Central memory CD4-positive, alpha-beta T cell (primary cell): ENCODE data around the gene TIMM21.

Experiments used
- DNase-seq: peaks from one replicate; pipeline ENCODE4 v3.0.0; 2022

TIMM21 gene

DNA sequence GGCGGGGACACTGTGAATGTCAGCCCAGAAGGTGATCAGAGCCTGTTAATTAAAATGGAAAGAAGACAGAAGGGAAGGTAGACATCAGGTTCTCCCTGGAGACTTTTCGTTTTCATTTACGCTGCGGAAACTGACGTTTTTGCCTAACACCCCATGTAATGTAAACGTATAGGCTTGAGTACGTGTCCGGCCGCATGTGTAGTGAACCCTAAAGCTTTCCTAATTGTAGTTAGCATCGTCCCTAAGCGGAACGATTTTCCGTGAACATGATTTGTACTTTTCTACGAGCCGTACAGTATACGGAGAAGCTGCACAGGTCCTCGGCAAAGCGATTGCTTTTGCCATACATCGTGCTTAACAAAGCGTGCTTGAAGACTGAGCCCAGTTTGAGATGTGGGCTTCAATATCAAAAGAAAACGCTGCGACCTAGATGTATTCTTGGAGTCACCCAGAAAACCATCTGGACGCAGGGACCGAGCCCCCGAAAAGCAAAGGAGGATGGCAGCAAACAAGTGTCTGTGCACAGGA lies 284 bp downstream of the TIMM21 start:
- DNase-seq: no peak

- DNase-seq: no peak
These were observed 1.6 kb downstream of the TIMM21 start for GRCh38 chr18:74149878-74150277.

DNA sequence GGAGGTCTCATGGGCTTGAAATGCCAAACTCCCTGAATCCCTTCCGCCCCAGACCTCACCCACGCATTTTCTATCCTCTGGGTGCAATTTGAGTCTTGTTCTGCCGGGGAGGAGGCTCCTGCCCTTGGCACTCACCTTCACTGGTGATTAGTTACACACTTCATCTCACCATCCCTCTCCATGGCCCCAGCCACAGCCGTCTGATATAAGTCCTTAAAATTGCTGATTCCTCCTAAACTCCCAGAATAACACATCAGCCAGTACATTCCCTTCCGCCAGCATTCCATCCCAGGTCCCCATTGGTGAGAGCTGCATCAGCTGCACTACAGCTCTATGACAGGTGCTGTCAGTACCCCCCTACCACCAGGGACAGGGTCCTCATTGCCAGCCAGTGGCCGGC lies 3.9 kb downstream of the TIMM21 start:
- DNase-seq: no peak

- DNase-seq: no peak
These were observed 4.5 kb downstream of the TIMM21 start for GRCh38 chr18:74152857-74153256.

DNA sequence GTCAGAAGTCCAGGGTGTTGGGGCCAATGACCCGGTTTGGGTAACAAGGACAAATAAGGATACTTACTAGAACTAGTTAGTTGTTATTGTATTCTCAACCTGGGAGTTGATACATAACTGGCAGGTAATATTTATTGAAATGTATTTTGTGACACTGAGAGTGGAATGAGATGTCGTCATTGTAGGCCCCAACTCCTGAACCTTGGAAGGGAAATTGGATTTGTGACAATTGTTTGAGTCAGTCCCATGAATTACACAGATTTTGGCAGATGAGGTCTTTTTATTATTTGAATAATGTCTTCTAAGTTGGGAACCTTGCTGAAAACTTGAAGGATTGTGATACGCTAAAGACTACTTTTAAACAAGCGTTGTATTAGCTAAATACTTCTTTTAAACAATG lies 5.1 kb downstream of the TIMM21 start:
- no peak for DNase-seq

DNA sequence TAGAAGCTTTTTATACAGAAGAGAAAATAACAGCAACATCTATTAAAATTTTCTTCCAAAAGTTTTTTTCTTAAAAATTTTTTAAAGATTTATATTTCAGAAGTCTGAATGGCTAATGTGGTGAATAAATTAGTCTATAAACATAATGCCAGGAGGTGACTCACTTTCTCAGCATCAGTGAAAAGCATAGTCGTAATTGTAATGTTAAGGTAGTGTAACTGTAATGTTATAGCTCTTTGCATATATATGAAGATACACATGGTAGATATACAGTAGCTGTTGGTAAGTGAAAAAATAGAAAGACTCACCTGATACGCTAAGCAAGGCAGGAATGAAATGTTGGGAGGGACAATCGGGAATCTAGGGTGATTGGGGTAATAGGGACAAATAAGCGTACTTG lies 5.5 kb downstream of the TIMM21 start:
- DNase-seq: no peak

GRCh38 chr18:74154716-74155115 lies 6.4 kb downstream of the TIMM21 start:
- no peak for DNase-seq

DNA sequence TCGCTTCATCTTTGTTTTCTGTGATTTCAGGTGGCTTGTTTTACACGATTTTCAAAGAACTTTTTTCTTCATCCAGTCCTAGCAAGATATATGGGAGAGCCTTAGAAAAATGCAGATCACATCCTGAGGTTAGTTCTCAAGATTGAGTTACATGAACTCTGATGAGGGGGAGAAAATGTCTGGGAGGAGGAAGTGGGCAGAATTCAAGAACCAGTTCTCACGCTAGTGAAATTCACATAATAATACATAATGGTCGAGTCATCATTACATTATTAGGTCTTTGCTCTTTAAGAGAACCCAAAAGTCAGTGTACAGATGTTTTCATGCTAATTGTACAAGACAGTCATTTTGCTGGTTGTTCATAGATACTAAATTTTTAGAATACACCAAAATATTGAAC lies 7.0 kb downstream of the TIMM21 start:
- DNase-seq: no peak

GRCh38 chr18:74163019-74163660 lies 14.8 kb downstream of the TIMM21 start:
- no peak for DNase-seq

- no peak for DNase-seq
These were observed 18.1 kb downstream of the TIMM21 start for GRCh38 chr18:74166386-74166785.

DNA sequence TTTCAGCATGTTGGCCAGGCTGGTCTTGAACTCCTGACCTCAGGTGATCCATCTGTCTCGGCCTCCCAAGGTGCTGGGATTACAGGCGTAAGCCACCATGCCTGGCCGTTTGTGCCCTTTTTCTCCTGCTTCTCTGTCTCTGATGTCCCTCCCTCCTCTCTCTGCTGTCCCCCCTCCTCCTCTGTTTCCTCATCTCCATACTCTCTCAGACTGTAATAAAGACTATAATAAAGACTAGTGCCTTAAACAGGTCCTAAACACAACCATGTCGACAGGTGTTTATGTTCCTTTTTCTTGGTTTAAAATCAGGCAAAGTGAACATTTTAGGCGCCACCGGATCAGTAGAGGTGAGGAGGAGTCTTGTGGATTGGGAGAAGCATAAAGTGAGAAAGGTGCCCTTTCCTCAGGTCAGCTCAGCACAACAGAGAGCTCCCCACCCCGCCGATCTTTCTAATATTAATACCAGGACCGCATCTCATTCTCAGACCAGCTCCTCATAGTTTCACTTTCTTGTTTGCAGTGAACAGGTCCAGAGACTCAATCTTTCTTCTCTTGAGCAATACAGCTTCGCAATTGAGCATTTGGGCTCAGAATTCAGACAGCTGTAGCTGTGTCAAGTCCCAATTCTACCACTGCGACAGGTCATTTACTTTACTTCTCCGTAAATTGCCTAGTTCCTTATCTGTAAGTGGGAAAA lies 23.7 kb downstream of the TIMM21 start:
- DNase-seq: no peak

DNA sequence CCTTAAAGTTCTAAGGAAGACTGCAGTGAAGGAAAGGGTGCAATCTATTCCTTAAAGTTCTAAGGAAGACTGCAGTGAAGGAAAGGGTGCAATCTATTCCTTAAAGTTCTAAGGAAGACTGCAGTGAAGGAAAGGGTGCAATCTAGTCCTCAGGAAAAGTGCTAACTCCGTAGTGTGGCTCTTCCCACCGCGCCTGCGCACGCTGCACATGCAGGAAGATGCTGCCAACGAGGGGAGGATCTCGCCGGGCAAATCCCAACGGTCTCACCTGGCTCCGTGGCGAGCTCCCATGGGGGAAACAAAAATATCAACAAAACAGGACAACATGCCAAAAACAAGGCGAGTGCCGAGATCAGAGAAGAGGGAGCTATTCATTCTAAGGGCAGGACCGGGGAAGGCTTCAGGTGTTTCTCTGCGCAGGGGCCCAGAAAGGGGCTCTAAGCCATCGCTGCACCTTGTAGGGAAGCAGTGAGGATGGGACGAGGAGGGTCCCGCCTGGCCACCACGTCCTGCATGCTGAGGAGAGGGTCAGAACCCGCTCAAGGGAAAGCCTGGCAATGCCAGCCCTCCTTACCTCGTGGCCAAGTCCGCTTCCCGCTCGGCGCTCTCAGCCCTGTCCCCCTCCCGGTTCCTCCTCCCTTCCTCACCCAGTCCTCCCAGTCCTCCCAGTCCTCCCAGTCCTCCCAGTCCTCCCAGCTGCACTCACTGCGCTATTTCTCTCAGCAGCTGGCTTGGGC lies 24.5 kb downstream of the TIMM21 start:
- no peak for DNase-seq

DNA sequence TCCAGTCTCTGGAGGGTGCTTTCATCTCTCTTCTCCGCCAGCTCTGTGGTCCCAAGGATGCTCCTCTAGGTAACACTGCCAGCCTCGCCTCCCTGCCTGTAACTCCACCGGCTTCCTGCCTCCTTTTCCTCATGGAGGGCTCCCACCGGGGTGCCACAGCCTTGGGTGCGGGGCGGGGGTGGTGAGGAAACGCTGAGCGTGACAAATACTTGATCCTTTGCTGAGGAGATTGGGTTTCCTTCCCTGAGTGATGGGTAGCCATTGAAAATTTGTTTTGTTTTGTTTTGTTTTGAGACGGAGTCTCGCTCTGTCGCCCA lies 25.1 kb downstream of the TIMM21 start:
- DNase-seq: no peak

DNA sequence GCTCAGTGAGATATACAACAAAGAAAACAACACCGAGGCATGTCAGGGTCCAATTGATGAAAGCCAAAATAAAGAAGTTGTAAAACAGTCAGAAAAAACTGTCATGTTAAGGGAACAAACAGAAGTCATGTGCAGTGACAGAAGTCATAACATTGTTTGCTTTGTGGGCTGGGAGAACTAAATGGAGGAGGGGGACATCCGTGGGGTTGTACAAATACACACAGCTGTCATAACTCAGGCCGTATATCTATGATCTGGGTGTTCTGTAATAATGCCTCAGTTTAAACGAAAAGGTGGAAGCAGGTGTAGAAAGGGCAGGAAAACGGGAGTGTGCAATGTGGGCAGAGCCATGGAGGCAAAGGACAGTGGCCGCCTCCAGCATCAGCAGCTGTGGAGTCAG lies 27.3 kb downstream of the TIMM21 start:
- DNase-seq: no peak

GRCh38 chr18:74178884-74179283 lies 30.6 kb downstream of the TIMM21 start:
- DNase-seq: no peak

- no peak for DNase-seq
These were observed 31.4 kb downstream of the TIMM21 start for GRCh38 chr18:74179623-74180199.

- DNase-seq: no peak
These were observed 34.0 kb downstream of the TIMM21 start for GRCh38 chr18:74182335-74182734.

DNA sequence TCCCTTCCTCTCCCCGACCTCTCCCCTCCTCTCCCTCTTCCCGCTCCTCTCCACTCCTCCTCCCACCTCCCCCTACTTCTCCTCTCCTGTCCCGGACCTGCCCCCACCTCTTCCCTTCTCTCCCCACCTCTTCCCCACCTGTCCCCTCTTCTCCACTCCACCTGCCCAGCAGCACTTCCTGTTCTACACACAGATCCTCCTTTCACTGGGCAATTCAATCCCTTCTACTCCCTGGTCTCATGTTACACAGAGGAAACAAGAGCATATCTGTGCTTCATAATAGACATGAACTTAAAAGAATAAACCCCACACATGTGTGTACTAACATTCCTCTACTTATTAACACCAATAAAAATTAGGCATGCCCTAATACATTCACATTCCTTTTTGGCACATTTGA lies 34.8 kb downstream of the TIMM21 start:
- no peak for DNase-seq

GRCh38 chr18:74184875-74185274 lies 36.6 kb downstream of the TIMM21 start:
- no peak for DNase-seq

DNA sequence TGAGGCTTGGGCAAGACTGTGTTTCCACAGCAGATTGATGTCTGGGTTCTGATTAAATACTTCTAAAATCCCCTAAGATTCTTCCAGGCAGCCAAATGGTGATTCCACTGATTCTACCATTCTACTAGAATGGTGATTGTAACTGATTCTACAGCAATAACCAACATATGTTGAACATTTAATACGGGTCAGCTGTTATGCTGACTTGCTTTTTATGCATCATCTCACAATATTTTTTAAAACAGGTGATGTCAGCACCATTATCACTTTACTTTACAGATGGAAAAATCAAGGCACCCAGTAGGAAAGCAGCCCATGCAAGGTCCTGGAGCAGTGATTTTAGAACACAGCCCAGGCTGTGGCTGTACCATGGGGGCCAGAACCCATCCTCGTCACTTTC lies 37.5 kb downstream of the TIMM21 start:
- no peak for DNase-seq

GRCh38 chr18:74186661-74187060 lies 38.3 kb downstream of the TIMM21 start:
- no peak for DNase-seq

DNA sequence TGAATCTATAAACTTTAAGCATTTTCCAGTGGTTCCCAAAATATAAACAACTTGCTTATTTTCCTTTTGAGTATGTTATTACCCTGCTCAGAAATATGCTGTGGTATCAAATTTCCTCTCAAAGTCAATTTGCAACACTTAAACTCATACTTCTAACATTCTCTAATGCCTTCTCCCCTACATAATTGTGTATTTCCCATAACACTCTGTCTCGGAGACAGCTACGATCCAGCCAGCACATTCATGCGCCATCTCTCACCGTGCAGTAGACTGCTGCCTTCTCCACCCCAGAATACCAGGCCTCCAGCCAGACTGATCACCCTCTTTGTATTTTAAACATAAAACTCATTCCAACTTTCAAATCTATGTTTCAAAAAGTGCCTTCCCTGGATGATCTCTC lies 41.8 kb downstream of the TIMM21 start:
- no peak for DNase-seq

GRCh38 chr18:74191577-74191976 lies 43.3 kb downstream of the TIMM21 start:
- no peak for DNase-seq

DNA sequence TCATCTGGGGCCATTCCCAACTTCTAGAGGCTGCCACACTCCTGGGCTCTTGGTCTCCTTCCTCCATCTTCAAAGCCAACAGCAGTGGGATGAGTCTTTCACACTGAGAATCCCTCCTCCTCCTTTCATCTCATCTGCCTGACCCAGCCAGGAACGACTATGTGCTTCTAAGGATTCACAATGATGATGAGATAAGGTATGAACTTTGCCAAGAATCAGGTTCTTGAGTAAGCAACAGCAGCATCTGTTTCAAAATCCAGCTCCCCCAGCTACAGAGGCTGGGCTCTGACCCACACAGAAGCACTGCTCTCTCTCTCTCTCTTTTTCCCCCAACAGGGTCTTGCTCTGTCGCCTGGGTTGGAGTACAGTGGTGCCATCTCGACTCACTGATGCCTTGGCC lies 46.4 kb downstream of the TIMM21 start:
- DNase-seq: no peak
